Esophagus muscularis mucosa (tissue), 4 donors: ENCODE measurements around the gene ZFC3H1.

Experiments
- EP300 ChIP-seq: sonication (generic); formaldehyde crosslinking; IDR thresholded peaks from one replicate; pipeline ENCODE4 v1.6.1; 2017; ENCODE audit warnings: antibody characterized with exemption
- POLR2A ChIP-seq: fragments of 450-650 bp; IDR thresholded peaks from one replicate; pipeline ENCODE4 v1.6.1; 2017; ENCODE audit warnings: antibody characterized with exemption, moderate library complexity, mild to moderate bottlenecking, low read depth
- POLR2AphosphoS5 ChIP-seq, 2 donors: sonication (generic); formaldehyde crosslinking; IDR thresholded peaks; one replicate each; pipeline ENCODE4 v1.6.1; 2017; ENCODE audit warnings: antibody characterized with exemption in 2 of 2
- TF ChIP-seq, protein P1 (sequence below), 3 experiments: fragments of 200-600 bp in 2 of 3; fragments of 450-650 bp in 1 of 3; sonication (generic) in 2 of 3; IDR thresholded peaks; one replicate each; pipeline ENCODE4 v1.5.1; 2017 to 2019; ENCODE audit warnings: antibody characterized with exemption in 3 of 3, mild to moderate bottlenecking in 2 of 3, moderate library complexity in 1 of 3

DNA sequence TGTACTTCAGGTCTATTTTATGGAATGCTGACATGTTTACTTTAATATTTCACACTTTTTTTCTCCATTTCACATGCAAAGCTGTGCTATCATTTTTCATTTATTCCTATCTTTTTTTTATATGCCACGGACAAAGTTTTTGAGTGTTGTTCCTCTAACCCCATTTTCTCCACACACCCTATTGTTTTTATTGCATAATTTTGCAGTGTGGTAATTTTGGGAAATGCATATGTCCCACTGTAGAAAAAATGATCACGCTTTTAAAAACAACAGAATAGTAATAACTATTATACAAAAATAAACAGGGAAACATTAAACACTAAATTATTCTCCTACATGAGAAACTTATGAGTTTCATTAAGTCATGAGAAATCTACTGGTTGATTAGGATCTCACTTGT, 14.2 kb downstream of the ZFC3H1 start:
- TF ChIP-seq, protein P1, sequence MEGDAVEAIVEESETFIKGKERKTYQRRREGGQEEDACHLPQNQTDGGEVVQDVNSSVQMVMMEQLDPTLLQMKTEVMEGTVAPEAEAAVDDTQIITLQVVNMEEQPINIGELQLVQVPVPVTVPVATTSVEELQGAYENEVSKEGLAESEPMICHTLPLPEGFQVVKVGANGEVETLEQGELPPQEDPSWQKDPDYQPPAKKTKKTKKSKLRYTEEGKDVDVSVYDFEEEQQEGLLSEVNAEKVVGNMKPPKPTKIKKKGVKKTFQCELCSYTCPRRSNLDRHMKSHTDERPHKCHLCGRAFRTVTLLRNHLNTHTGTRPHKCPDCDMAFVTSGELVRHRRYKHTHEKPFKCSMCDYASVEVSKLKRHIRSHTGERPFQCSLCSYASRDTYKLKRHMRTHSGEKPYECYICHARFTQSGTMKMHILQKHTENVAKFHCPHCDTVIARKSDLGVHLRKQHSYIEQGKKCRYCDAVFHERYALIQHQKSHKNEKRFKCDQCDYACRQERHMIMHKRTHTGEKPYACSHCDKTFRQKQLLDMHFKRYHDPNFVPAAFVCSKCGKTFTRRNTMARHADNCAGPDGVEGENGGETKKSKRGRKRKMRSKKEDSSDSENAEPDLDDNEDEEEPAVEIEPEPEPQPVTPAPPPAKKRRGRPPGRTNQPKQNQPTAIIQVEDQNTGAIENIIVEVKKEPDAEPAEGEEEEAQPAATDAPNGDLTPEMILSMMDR (IDR thresholded peaks at IDR 0.05), result no peak
- TF ChIP-seq POLR2A (no peak), EP300 (no peak), POLR2AphosphoS5 (IDR thresholded peaks at IDR 0.05) (no peak)
